ENCODE results near the gene EEPD1.

- no peak for TF ChIP-seq POLR2AphosphoS5 (IDR thresholded peaks at IDR 0.05)
- no peak for TF ChIP-seq EP300 (IDR thresholded peaks at IDR 0.05)
Observed at GRCh38 chr7:36217211-36217960, 64.3 kb downstream of the EEPD1 start.
